Psoas muscle (tissue), 8 donors: ENCODE measurements around the gene FAT2. TPM values are rescaled to one million over a fixed set of nuclear protein-coding genes. Genes with fewer than 3 reads are reported as not detected.

ENCODE experiments used
- ATAC-seq, 4 donors: fragments of 200-7000 bp; cut with Tn5 transposase; one replicate each; pipeline ENCODE4 v1.9.1; 2020; ENCODE audit warnings: moderate library complexity in 3 of 4, mild to moderate bottlenecking in 2 of 4
- DNase-seq, 2 donors: peaks; one replicate each; pipeline ENCODE4 v3.0.0-alpha.2; 2020
- H3K27ac ChIP-seq: fragments of 200-600 bp; one replicate; pipeline ENCODE4 v1.8.0; 2022
- H3K27me3 ChIP-seq, 3 donors: fragments of 200-600 bp in 1 of 3; one replicate each; pipeline versions ENCODE4 v1.6.1 to v1.8.0; 2013 to 2022; ENCODE audit warnings: low read length in 2 of 3, mild to moderate bottlenecking in 2 of 3, moderate library complexity in 1 of 3; ENCODE audit not compliant: insufficient read depth in 3 of 3
- H3K36me3 ChIP-seq, 2 donors: fragments of 200-600 bp in 1 of 2; one replicate each; pipeline versions ENCODE4 v1.6.1 to v1.8.0; 2013 to 2022; ENCODE audit warnings: low read depth in 1 of 2, mild to moderate bottlenecking in 1 of 2, moderate library complexity in 1 of 2; ENCODE audit not compliant: insufficient read depth in 1 of 2
- H3K4me1 ChIP-seq: fragments of 200-600 bp; one replicate; pipeline ENCODE4 v1.8.0; 2022
- H3K4me3 ChIP-seq: fragments of 200-600 bp; one replicate; pipeline ENCODE4 v1.8.0; 2022; ENCODE audit warnings: mild to moderate bottlenecking
- H3K9me3 ChIP-seq: fragments of 200-600 bp; one replicate; pipeline ENCODE4 v1.8.0; 2022
- WGBS, 3 donors: extraction: QIAGEN DNeasy Blood & Tissue Kit; methylation state at CpG; one replicate each; pipeline versions ENCODE4 v1.1.6 to v1.1.7; 2013; 5-methylcytosine and 5-hydroxymethylcytosine counted together
- intact Hi-C, 2 donors: fragments of 100-400 bp; cut with DNase I; formaldehyde crosslinking; loops; one replicate each; pipeline versions ENCODE4 v1.11.0 to v1.14.2; 2022
- polyA plus RNA-seq, 3 donors: library from polyadenylated mRNA; stranded (reverse); fragments of 200-250 nt; gene quantifications; one replicate each; pipeline ENCODE4 v1.2.3, GENCODE V29; 2013
- total RNA-seq, 4 donors: library from RNA; stranded (reverse); fragmentation: NEBNext Ultra II Directional in 2 of 4; extraction: Animal tissue kit (Norgen Biotek cat#: 25700) in 2 of 4; gene quantifications; one replicate each; pipeline versions ENCODE4 v1.2.1 to v1.2.4, GENCODE V29; 2021 to 2023
- TF ChIP-seq, protein P1 (sequence below): fragments of 200-600 bp; IDR thresholded peaks from one replicate; pipeline ENCODE4 v1.8.0; 2022; ENCODE audit warnings: antibody characterized with exemption
- donor health status: healthy with polysubstance abuse.
- donor health status: DM: no; HTN: no; CAD: no; lungs with moderate emphysema.
- donor health status: Bipolar disorder and iron deficiency.
- donor health status: healthy.
- donor health status: DM: yes; HTN: yes; CAD: no.
- donor health status: DM: no; HTN: no; CAD: no.
- donor health status: DM: no; HTN: no; CAD: no.
- donor health status: DM: yes; HTN: yes; CAD: no.

FAT2 gene
- total and polyA plus RNA-seq, 7 donors = 0.01 to 0.03 (median 0.02) TPM; not detected in 3

DNA sequence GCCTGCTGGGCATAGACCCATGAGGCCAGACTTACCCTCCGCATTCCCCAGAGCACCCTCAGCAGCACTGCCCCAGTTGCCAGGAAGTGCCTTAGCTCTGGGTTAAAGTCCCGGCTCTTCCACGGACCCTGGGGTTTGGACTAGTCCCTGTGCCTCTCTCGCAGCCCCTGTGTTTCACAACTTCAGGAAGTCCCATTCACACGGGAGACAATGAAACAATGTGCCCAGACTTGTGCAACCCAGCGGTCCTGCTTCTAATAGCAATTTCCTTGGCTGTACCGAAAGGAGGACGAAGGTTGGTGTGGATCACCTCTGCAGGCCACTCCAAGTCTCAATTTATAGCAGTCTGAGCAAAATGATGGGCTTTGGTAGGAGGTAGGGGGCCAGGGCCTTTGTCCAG is 41.8 kb upstream of the FAT2 start:
- Histone ChIP-seq H3K27ac (no peak overlapping the region), H3K4me3 (no peak overlapping the region), H3K27me3 (no peaks in the 10 kb centered on the region), H3K4me1 (no peaks in the 10 kb centered on the region), H3K9me3 (no peaks in the 10 kb centered on the region), H3K36me3 (no peaks in the 10 kb centered on the region)
- ATAC-seq (no peak), DNase-seq (no peak)
- intact Hi-C loops = no loop called here
- 84 to 88% (median 84%) methylated on average over 8 of the region's 8 CpGs for WGBS, 3 donors
- TF ChIP-seq, protein P1, sequence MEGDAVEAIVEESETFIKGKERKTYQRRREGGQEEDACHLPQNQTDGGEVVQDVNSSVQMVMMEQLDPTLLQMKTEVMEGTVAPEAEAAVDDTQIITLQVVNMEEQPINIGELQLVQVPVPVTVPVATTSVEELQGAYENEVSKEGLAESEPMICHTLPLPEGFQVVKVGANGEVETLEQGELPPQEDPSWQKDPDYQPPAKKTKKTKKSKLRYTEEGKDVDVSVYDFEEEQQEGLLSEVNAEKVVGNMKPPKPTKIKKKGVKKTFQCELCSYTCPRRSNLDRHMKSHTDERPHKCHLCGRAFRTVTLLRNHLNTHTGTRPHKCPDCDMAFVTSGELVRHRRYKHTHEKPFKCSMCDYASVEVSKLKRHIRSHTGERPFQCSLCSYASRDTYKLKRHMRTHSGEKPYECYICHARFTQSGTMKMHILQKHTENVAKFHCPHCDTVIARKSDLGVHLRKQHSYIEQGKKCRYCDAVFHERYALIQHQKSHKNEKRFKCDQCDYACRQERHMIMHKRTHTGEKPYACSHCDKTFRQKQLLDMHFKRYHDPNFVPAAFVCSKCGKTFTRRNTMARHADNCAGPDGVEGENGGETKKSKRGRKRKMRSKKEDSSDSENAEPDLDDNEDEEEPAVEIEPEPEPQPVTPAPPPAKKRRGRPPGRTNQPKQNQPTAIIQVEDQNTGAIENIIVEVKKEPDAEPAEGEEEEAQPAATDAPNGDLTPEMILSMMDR = no peak

DNA sequence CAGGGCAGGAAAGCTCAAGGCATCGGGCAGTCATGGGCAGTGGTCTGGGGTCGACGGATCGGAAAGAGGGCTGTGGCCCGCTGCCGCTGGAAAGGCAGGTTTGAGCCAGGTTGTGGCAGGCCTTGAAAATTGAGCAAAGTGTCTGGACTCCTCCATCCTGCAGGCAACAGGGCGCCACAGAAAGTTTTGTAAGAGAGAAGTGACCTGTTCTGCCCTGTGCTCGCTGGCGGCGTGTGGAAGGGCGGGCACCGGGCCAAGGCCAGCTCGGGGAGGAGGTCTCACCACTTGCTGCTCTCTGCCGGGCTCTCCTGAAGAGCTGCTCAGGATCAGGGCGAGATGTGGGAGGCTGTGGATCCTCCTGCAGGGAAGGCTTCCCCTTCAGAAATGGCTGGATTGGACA is 41.4 kb upstream of the FAT2 start:
- Histone ChIP-seq H3K27ac (no peak overlapping the region), H3K4me1 (no peaks in the 10 kb centered on the region), H3K36me3 (no peaks in the 10 kb centered on the region), H3K9me3 (no peaks in the 10 kb centered on the region), H3K4me3 (no peak overlapping the region), H3K27me3 (no peaks in the 10 kb centered on the region)
- DNase-seq (no peak), ATAC-seq (peak in 1 of 4 donors; percentile 26)
- WGBS, 3 donors = 72 to 76% (median 75%) methylated on average over 14 to 15 of the region's 15 CpGs
- intact Hi-C loops = no loop called here
- TF ChIP-seq, protein P1 = no peak

DNA sequence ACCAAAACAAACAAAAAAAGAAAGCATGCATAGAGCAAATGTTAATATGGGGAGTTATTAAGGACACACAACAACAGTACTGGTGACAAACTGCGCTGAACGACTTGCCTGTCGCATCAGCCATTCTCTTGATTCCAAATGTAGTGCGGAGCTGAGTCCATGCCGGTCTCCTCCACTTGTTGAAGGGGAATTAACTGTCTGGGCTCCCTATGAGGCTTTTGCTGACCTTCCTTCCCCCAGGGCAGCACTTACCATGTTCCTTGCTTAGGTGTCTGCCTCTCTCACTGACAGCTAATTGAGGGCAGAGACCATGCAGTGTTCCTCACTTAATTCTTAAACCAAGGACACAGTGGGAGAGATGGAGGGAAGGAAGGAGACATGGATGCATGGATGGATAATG is 40.8 kb upstream of the FAT2 start:
- H3K4me3 ChIP-seq = no peak overlapping the region
- H3K9me3 ChIP-seq = no peaks in the 10 kb centered on the region
- no peak overlapping the region for H3K27ac ChIP-seq
- ATAC-seq = no peak
- 97 to 99% (median 97%) methylated on average over 5 of the region's 5 CpGs for WGBS, 3 donors
- no peaks in the 10 kb centered on the region for H3K27me3 ChIP-seq
- TF ChIP-seq, protein P1 = no peak
- no peak for DNase-seq
- intact Hi-C loops = no loop called here
- no peaks in the 10 kb centered on the region for H3K4me1 ChIP-seq
- H3K36me3 ChIP-seq = no peaks in the 10 kb centered on the region

DNA sequence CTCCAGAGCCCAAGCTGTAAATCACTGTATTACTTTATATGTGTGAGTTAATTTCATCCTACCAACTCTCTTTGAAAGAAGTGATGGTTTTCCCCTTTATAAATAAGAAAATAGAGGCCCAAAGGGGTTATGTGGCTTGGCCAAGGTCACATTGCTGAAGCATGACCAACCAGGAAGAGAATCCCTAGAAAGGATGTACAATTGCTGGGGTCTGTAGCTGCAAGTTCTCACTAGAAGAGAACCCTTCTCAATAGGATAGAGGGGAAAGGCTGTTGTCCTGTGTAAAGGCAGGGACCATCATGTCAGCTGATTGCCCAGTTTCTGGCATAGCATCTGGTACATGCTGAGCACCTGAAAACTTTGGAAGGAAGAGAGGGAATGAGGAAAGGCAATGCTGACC is 39.0 kb upstream of the FAT2 start:
- TF ChIP-seq, protein P1 = no peak
- Histone ChIP-seq H3K27ac (no peak overlapping the region), H3K4me3 (no peak overlapping the region), H3K27me3 (no peaks in the 10 kb centered on the region), H3K36me3 (no peaks in the 10 kb centered on the region), H3K4me1 (no peaks in the 10 kb centered on the region), H3K9me3 (no peaks in the 10 kb centered on the region)
- ATAC-seq (no peak), DNase-seq (no peak)
- intact Hi-C loops = no loop called here

DNA sequence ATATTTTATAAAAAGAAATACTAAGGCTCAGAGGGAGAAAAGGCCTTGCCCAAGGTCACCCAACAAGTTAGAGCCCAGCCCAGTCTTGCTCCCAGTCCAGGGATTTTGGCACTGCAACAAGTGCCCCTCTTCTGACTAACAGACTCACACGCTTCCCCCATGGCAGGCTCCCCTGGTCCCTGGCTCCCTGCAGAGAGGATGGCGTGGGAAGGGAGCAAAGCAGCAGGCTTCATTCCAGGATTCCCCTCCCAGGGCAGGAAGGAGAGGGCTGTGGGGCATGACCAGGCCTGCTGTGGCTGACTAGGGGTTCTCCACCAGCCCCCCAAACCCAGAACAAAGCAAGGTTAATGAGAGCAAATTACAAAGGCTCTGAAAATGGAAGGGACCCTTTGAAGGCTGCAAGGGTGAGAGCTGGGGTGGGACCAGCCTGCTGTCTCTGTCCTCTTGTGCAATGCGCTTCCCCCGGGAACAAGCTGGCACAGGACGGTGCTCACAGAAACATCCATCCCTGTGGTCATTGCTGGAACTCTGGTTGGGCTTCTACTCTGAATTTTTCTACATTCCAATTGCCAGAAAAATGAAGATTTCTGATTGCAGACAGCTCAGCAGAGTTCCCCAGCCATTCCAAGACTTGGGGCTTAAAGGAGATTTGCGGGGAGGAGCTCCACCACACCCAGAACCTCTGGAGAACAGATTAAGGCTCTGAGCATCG is 37.1 kb upstream of the FAT2 start:
- ATAC-seq = peak in 1 of 4 donors; percentile 45

More for the DNA sequence above, 37.1 kb upstream of the FAT2 start:
- intact Hi-C loops = no loop called here
- H3K27ac ChIP-seq = no peak overlapping the region
- DNase-seq = peak; percentile 64 to 73
- WGBS, 3 donors = 64 to 80% (median 72%) methylated on average over 7 of the region's 7 CpGs
- H3K4me1 ChIP-seq = peaks cover 10% of the 10 kb centered on the region
- no peaks in the 10 kb centered on the region for H3K9me3 ChIP-seq
- H3K36me3 ChIP-seq = no peaks in the 10 kb centered on the region
- no peak overlapping the region for H3K4me3 ChIP-seq
- TF ChIP-seq, protein P1 = no peak
- no peaks in the 10 kb centered on the region for H3K27me3 ChIP-seq
